Measurements from ENCODE around the gene CELF4.
A peak's percentile ranks its signal among the peaks of the same experiment; 100 is the strongest.

CELF4 gene

DNA sequence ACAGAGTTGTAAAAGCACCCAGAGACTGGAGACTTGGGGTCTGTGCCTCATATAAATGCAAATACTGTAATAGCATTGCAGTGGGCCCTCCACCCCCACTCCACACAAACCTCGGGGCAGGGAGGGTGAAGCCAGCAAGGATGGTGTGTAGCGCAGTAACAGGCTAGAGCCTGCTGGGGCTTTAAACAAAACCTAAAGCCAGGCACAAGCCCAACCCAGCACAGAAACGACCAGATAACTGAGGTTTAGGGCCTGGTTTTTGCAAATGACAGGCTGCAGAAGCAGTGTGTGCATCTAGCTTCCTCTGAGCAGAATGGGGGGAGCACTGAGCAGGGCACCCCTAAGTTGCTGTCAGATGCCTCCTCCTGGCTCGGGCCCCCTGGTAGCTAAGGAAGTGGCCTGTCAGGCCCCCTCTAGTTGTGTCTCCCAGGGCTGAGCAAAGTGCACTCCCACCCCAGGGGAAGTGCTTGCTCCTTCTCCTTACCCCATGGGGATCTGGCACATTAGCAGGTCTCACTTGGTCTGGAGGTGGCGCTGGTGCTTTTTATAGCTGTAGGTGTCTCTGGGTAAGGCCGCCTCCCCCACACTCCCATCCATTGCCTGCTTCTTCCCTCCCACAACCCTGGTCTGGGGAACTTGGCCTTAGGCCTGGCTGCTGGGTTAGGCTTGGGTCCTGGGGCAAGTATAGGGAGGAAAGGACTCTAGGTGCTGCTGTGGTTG is 135.1 kb downstream of the CELF4 start:
- intact Hi-C loops (cut with DNase I), result no loop called here
- peak in 1 of 10 donors; percentile 54 for DNase-seq

DNA sequence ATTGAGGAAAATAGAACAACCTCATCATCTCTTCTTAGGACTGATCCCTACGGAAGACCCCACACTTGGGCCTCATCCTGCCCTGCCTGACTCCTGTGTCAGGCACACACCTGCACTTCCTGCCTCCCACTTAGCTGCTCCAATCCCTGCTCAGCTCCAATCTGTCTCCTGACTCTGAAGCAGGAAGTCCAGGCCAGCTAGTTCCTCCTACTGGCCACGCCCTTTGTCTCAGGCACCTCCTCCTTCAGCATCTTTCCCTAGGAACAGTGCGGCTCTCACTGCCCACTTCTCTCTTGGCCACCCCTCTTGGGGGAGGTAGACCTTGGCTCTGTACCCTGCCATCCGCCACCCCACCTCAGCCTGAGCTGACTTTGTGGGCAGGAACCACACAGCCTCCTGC is 135.8 kb downstream of the CELF4 start:
- no peak for DNase-seq
- intact Hi-C loops (cut with DNase I), result no loop called here

DNA sequence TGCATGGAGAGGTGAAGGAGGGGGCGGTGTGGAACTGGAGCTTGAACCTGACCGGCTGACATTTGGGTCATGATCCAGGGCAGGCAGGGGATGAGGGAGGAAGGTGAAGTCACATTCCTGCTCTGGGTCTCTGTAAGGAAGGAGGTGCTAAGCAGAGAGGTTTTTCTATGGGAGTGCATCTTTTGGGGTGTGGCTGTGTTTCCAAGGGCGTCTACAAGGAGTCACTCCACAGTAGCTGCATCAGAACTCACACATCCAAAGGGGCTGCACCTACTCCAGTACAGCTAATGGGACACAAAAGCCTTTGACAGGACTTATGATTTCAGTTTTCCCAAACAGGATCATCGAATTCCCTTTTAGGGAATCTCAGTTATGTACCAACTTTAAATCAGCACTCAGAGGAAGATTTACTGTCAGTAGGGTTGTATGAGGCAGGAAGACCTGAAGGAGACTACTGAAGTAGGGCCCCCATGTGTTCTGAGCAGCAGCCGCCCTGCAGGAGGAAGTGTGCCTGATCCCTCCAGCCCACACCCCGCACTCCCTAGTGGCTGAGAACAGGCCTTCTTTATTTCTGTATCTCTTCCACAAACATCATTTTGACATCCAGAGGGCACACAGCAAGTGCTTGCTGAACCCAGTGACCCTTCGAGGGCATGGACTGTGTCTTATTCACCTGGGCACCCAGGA is 137.2 kb downstream of the CELF4 start:
- intact Hi-C loops (cut with DNase I), result no loop called here
- DNase-seq, result no peak

DNA sequence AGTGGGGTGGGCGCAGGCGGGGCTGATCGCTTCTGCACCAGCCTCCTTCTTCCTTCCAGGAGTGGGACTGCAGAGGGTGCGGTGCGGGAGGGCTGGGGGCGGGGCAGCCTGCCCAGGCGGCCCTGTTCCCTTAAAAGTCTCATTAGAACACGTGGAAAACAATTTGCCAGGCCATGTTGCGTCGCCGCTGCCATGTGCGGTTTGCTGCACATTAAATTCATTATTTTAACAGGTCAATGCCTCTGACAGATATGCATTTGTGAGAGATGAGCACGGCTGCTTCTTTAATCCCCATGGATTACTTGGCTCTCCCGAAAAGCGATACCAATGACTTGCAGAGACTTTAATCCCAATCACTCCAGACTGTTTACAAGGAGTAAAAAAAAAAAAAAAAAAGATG is 139.0 kb downstream of the CELF4 start:
- intact Hi-C loops (cut with DNase I), result no loop called here

DNA sequence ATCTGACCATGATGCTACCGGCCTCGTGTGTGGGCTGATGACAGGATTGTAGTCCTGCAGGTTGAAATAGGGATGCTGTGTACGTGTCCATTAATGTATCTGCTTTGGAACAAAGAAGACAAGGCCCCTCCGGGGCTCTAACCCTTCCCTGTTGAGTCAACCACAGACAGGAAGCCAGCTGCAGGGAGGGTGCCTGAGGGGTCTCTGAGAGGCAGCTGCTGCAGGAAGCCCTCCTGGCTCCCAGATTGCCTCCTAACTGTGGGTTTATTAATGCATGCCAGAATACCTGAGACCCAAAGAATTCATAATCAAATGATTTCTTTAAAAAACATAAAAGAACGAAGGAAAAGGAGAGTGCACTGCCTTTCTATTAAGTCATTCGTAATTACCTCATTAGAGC is 140.4 kb downstream of the CELF4 start:
- DNase-seq, result no peak
- intact Hi-C loops (cut with DNase I), result no loop called here

More for the DNA sequence above, 139.0 kb downstream of the CELF4 start:
- DNase-seq, result no peak

DNA sequence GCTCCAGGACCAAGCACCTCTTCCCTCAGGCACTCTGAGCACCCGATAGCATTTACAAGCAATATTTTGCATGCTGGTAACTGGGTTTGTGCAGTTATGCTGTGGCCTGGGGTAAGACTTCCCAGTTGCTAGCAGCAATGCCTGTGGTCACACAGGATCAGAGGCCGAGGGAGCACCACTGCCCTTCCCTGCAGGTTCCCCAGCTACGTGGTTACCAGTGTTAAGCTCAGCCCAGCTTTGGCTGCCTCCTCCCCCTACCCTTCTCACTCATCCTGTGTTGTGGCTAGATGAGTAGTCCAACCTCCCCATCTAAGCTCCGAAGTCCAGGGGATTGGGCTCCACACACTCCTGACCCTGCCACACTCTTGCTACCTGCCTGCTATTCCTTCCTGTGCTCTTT is 141.1 kb downstream of the CELF4 start:
- DNase-seq, result no peak
- intact Hi-C loops (cut with DNase I), result no loop called here

DNA sequence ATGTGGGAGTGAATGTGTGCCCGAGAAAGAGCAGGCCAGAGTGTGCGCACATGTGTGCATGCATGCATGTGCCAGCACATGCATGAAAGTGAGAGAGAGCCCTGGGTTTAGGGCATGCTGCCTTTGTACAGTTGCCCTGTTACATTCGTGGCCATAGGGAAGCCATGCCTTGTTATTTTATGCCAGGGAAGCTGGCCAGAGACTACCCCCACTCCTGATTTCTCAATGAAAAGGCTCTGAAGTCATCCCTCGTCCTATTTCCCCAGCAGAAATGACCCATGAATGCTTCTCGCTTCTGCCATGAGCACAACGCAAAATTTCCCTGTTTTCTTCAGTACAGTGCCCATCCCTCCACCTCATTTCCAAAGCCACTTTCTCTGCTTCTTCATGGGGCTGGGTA is 143.0 kb downstream of the CELF4 start:
- intact Hi-C loops (cut with DNase I), result no loop called here
- peak in 1 of 10 donors; percentile 18 for DNase-seq

DNA sequence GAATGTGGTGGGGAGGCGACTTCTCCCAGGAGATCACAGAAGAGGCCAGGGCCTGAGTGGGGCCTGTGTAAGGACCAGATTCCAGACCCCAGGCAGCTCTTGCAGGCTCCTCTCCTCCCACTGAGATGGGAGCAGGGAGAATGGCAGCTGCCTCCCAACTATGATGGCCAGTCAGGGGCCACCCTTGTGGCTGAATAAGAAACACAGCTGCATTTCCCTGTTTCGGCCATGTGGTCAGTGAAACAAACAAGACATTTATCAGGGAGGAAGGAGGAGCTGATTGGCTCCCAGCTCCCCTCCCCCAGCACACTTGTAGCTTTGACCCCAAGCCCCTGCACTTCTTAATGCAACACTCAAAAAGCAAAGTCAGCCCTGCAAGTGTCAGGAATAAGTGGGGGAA is 143.5 kb downstream of the CELF4 start:
- DNase-seq, result peak in 2 of 10 donors; percentile 29 to 45

DNA sequence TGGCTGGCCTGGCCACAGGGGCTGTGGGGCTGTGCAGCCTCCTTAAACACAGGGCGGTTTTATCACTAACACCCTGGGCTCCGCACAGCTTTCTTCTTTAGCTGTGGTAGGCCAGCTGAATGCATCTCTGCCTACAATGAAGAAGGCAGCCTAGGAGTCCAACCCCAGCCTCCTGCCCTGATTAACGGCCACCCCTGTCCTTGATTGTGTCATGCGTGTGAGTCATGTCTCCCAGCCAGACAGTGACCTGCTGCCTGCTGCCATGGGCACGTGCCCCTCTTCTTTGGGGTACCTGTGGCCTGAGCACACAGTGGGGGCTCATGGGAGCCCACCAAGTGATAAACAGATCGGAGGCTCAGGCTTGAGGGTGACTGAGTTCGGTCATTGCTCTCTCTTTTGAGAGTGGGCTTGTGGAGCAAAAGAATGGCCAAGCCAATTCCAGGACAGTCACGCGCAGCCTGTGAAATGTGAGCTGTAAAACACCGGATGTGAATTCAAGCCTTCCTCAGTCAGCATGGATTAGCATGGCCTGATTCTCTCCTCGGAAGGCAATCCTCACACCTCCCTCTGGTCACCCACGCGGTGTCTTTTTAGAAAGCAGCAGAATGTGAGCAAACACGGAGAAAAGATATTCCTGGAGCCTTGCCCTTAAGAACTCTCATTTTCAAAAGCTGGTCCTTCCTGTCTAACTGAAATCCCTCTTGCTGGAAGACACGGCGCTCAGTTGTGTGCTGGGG is 144.1 kb downstream of the CELF4 start:
- DNase-seq, result peak in 4 of 10 donors; percentile 34 to 77 (median 40)
- intact Hi-C loops (cut with DNase I), result no loop called here

More for the DNA sequence above, 143.5 kb downstream of the CELF4 start:
- intact Hi-C loops (cut with DNase I), result no loop called here

DNA sequence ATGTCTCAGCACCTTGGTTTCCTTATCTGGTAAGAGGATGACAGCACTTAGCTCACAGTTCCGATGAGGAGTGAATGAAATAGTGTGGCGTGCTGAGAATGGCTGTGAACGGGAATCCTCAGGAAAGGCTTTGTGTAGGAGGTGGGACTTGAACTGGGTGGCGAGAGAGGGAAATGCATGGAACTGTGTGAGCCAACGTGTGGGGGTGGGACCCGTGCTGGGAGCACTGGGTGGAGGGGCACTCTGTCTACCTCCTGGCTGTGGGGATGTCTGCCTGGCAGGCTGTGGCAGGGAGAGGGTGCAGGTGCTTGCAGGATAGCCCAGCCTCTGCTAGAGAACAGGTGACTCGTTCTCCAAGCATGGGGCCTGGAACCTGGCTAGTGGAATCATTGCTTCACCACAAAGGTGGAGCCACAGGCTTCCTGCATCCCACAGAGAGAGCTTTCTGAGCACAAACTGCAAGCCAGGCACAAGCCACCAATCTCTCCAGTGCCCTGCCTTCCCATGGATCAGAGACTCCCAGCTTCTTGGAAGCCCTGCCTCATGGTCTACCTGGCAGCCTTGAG is 145.2 kb downstream of the CELF4 start:
- no peak for DNase-seq
- intact Hi-C loops (cut with DNase I), result no loop called here

DNA sequence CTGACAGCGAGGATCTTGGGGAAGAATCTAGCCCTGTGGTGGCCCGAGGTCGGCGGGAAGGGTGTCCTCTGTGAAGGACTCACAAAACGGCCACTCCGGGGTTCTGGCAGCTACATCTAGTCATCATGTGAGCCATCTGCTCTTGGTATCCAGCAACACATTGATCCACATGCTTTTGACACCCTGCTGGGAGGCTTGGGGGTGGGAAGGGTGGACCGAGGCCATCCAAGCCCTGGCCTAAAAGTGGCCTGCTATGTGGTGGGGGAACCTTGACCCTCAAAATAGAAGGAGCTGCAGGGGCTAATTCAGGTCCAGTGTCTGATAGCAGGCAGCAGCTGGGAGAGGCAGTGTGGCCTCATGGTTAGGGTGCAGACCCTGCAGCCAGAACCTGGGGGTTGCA is 145.7 kb downstream of the CELF4 start:
- intact Hi-C loops (cut with DNase I), result no loop called here
- DNase-seq, result no peak

DNA sequence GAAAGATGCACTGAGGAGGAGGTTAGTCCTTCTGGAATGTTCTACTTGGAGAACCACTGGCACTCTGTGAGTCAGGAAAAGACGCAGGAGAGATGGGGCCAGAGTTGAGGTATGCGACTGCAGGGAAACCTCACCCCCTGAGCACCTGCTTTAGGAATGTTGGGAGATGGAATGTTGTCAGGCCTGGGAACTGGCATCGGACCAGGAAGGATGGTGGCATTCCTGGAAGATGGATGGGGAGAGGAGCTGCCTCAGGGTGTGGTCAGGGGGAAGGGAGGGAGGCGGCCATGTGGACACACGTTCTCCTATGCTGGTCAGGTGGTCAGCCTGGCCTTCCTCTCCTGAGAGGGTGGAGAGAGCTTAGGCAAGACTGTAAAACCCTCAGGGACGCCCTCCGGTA is 146.3 kb downstream of the CELF4 start:
- DNase-seq, result no peak

DNA sequence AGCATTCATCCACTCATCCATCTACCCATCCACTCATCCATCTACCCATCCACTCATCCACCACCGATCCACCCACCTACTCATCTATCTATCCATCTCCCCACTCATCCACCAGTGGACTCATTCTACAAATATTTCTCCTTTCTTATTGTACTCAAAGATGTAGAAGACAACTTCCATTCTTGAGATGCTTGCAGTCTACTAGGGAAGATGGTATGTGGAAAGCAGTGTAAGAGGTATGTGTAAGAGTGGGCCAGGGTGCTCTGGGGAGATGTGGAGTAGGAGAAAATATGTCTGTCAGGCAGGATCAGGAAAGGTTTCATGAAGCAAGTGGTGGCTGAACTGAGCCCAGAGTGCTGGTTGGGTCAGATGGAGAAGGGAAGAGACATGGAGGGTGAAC is 150.8 kb downstream of the CELF4 start:
- intact Hi-C loops (cut with DNase I), result no loop called here
- DNase-seq, result peak in 1 of 10 donors; percentile 50

More for the DNA sequence above, 146.3 kb downstream of the CELF4 start:
- intact Hi-C loops (cut with DNase I), result no loop called here

DNA sequence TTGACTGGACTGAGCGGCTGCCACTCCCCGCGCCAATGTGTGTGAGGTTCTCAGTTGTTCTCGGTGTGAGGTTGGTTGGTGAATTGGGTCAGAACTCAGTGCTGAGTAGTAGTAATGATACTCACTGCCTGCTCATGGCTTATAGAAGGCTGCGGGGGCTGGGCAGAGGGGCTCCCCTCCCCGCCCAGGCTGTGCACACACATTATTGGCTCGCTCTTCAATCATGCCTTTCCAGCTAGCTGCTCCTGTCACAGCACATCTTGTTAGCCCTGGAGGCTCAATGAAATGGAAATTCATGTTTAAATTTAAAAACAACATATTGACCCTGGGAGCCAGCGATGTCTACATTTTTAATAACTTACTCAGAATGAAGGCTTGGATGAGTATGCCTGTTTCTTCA is 152.8 kb downstream of the CELF4 start:
- peak in 2 of 10 donors; percentile 40 to 49 for DNase-seq
- intact Hi-C loops (cut with DNase I), result no loop called here

DNA sequence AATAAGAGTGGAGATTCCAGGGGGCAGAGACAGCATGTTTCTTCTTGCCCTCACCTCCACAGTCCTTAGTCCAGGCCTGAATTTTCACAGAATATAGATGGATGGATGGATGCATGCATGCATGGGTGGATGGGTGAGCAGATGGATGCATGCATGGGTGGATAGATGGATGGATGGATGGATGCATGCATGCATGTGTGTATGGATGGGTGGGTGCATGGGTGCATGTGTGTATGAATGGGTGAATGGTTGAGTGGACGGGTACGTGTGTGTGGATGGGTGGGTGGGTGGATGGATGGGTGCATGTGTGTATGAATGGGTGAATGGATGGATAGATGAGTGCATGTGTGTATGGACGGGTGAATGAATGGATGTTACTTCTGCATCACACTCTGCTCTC is 153.3 kb downstream of the CELF4 start:
- peak in 1 of 10 donors; percentile 1 for DNase-seq
- intact Hi-C loops (cut with DNase I), result no loop called here

DNA sequence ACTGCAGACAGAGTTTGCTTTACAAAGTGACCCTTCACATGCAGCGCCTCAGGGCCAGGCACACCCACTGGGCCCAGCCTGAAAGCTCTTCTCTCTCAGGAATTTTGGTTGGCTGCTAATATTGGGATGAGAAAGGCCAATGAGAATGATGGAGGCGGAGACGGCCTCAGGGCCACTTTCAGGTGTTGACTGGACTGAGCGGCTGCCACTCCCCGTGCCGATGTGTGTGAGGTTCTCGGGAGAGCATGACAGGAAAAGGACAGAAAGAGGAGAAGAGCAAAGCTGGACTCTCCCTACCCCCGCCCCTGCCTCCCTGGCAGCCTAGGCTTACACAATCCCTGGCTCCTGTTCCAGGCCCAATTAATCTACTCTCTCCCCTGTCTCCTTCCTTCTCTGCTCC is 155.7 kb downstream of the CELF4 start:
- peak in 2 of 10 donors; percentile 59 to 67 for DNase-seq
- intact Hi-C loops (cut with DNase I), result no loop called here

DNA sequence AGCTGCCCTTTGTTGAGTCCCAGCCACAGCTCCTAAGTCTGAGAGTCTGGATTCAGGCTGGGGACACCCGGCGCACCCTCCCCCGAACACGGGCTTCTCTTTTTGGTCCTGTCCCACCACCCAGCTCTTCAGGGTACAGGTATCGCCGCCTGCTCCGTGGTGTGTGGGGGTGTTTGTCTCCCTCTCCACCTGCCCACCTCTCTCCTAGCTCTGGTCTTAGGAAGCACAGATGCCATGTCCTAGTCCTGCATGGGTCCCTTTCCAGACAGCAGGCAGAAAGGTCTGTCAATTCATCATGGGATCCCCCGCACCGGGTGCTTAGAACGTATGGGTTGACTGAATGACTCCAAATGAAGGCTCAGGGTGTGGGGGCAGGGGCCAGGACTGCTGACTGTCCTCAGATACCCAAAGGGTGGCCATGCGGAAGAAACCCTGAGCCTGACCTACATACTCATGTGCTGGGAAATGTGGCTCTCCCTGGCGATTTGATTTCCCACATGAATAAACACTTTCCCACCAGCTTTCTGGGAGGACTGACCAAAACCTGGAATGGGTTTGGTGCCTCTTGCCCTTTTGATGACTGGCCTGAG is 156.8 kb downstream of the CELF4 start:
- intact Hi-C loops (cut with DNase I), result no loop called here
- peak in 2 of 10 donors; percentile 49 to 72 for DNase-seq

DNA sequence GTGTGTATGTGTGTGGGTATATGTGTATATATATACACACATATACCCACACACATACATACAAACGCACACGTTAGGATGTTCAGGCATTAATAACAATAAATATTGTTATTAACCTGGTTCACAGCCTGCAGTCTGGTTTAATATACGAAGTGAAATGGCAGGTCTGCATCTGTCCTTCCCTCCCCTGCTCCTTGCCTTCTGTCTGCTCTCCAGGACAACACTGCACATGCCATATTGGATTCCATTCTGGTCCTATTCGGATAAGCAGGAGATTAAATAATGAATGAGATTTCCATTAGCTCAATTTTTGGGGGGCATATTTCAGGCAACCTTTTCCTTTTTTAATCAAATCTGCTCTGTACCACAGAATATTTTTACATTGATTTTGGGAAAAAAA is 158.0 kb downstream of the CELF4 start:
- intact Hi-C loops (cut with DNase I), result no loop called here
- no peak for DNase-seq

DNA sequence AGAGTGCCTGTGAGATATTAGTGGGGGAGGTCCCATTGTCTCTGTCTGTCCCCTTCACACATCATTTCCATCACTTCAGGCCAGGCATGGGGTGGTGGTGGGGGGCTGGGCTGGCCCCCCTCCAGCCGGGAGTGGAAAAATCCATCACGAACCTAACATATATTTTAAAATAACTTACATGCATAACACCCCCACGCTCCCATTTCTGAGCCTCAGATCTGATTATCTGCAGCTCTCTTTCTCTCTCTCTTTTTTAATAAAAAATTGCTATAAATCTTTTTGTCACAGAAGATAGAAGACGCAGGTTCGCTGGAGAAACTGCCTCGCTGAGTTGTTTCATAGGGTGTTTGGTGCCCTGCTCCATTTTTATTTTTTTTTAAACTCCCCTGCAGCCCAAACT is 159.8 kb downstream of the CELF4 start:
- intact Hi-C loops (cut with DNase I), result no loop called here
- peak in 1 of 10 donors; percentile 13 for DNase-seq

DNA sequence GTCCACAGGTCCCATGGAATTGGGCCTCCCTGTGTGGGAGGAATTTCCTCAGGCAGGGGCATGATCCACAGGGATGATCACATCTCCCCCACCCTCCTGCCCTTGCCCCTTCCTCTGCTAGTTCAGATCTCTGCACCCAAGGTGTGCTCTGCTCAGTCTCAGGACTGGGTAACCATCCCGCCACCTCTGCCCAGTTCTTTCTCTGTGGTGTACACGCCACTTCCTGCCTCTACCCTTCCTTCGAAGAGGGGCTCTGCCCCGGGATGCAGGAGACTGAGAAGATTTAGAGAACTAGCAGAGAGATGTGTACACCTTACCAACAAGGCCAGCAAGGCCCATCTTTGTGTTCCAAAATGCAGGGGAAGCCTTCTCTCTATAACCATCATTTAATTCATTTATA is 160.4 kb downstream of the CELF4 start:
- intact Hi-C loops (cut with DNase I), result no loop called here
- DNase-seq, result peak in 1 of 10 donors; percentile 35

DNA sequence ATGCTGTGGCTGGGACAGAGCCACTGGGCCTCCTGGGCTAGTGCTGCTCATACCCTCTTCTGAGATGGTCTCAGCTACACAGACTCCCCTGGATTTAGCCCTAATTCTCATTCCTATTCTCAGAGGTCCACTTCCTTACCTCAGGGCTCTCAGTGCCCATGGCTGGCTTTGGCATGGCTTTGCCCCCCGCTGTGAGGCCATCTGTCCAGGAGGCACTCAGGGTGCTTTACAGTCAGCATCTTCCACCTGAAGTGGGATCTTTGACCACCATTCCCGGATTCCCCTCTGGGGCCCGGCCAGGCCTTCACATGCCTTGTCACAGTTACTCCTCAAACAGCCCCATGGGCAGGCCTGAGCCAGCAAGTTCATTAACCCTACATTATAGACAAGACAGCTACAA is 161.8 kb downstream of the CELF4 start:
- intact Hi-C loops (cut with DNase I), result no loop called here
- DNase-seq, result peak in 2 of 10 donors; percentile 41 to 81

Data from posterior cingulate gyrus (tissue), 11 donors.